A549 (cell line): ENCODE data around the gene RELT. TPM values are rescaled to one million over a fixed set of nuclear protein-coding genes. Genes with fewer than 3 reads are reported as not detected.

Experiments used
- ATAC-seq, 2 experiments: fragments of 200-7000 bp in 1 of 2; fragments of >200 bp in 1 of 2; cut with Nextera tagmentation in 1 of 2; cut with Tn5 transposase in 1 of 2; 3 replicates each; pipeline versions ENCODE4 v1.8.0 to v1.9.1; 2018 to 2020; ENCODE audit warnings: mild to moderate bottlenecking in 1 of 2, moderate library complexity in 1 of 2
- CTCF ChIA-PET: fragments of 300-600 bp; sonication (Branson Sonifier 250); formaldehyde crosslinking; extraction: SDS; loops from one replicate; lab custom pipeline; 2021; ENCODE audit warnings: antibody characterized with exemption, inconsistent platforms; lab: Yijun Ruan, JAX
- POLR2A ChIA-PET: fragments of 350-600 bp; formaldehyde crosslinking; extraction: SDS; loops from one replicate; lab custom pipeline; 2021; ENCODE audit warnings: antibody characterized with exemption, inconsistent platforms; lab: Yijun Ruan, JAX
- DNase-seq, 2 experiments: peaks; one replicate each; pipeline versions ENCODE4 v3.0.0 to v3.0.0-alpha.2; 2011 to 2016; ENCODE audit warnings: low read depth in 1 of 2, low spot score in 1 of 2
- FAIRE-seq: peaks from 2 replicates; lab custom pipeline; 2011; peaks lifted over from hg19 to GRCh38; lab: Jason Lieb, UNC
- H3K27ac ChIP-seq, 2 experiments: fragments of >200 bp; sonication (Bioruptor Twin); formaldehyde crosslinking; 3 replicates each; pipeline ENCODE4 v1.5.1; 2016 to 2017
- H3K4me1 ChIP-seq: fragments of >200 bp; sonication (Bioruptor Twin); formaldehyde crosslinking; 3 replicates; pipeline ENCODE4 v1.6.1; 2016
- H3K4me2 ChIP-seq: fragments of >200 bp; sonication (Bioruptor Twin); formaldehyde crosslinking; 3 replicates; pipeline ENCODE4 v1.6.1; 2016
- H3K4me3 ChIP-seq: fragments of >200 bp; sonication (Bioruptor Twin); formaldehyde crosslinking; 3 replicates; pipeline ENCODE4 v1.5.1; 2016
- H3K9me3 ChIP-seq: fragments of >200 bp; sonication (Bioruptor Twin); formaldehyde crosslinking; 3 replicates; pipeline ENCODE4 v1.6.1; 2016
- BCL3 ChIP-seq: fragments of >200 bp; sonication (Bioruptor Twin); formaldehyde crosslinking; IDR thresholded peaks from 3 replicates; pipeline ENCODE4 v1.6.1; 2016
- CBX2 ChIP-seq: fragments of 200-600 bp; sonication (generic); IDR thresholded peaks from 2 replicates; pipeline ENCODE4 v1.6.1; 2016; ENCODE audit warnings: low read depth, mild to moderate bottlenecking, borderline replicate concordance
- CEBPB ChIP-seq, 2 experiments: fragments of >200 bp in 1 of 2; sonication (Bioruptor Twin) in 1 of 2; formaldehyde crosslinking in 1 of 2; IDR thresholded peaks; 2 replicates each; pipeline ENCODE4 v1.6.1; 2012 to 2016
- EHMT2 ChIP-seq: fragments of 200-600 bp; sonication (generic); IDR thresholded peaks from 2 replicates; pipeline ENCODE4 v1.6.1; 2016; ENCODE audit warnings: antibody characterized with exemption, low read depth, mild to moderate bottlenecking, moderate library complexity
- ESRRA ChIP-seq: fragments of 150-350 bp; IDR thresholded peaks from 2 replicates; pipeline ENCODE4 v1.6.1; 2014; ENCODE audit warnings: mild to moderate bottlenecking, low read length, borderline replicate concordance
- FOSB ChIP-seq: fragments of 250-450 bp; sonication (Bioruptor Pico); IDR thresholded peaks from 2 replicates; pipeline ENCODE4 v1.5.0; 2020; ENCODE audit warnings: mild to moderate bottlenecking, moderate library complexity
- FOXS1 ChIP-seq: fragments of 250-450 bp; sonication (Bioruptor Pico); IDR thresholded peaks from 2 replicates; pipeline ENCODE4 v1.5.0; 2020; ENCODE audit warnings: mild to moderate bottlenecking, moderate library complexity
- HMGXB4 ChIP-seq: fragments of 250-450 bp; sonication (Bioruptor Pico); IDR thresholded peaks from 2 replicates; pipeline ENCODE4 v1.5.0; 2021; ENCODE audit warnings: mild to moderate bottlenecking, moderate library complexity, borderline replicate concordance
- HOXB13 ChIP-seq: fragments of 250-450 bp; sonication (Bioruptor Pico); IDR thresholded peaks from 2 replicates; pipeline ENCODE4 v1.5.0; 2020; ENCODE audit warnings: low read depth, mild to moderate bottlenecking, moderate library complexity
- JUN ChIP-seq, 2 experiments: fragments of >200 bp; sonication (Bioruptor Twin); formaldehyde crosslinking; IDR thresholded peaks; 2 replicates in 1 of 2; 3 replicates in 1 of 2; pipeline ENCODE4 v1.6.1; 2016 to 2017
- JUNB ChIP-seq: fragments of >200 bp; sonication (Bioruptor Twin); formaldehyde crosslinking; IDR thresholded peaks from 2 replicates; pipeline ENCODE4 v1.6.1; 2016
- MAX ChIP-seq: IDR thresholded peaks from 2 replicates; pipeline ENCODE4 v1.6.1; 2012
- NR3C1 ChIP-seq: fragments of >200 bp; sonication (Bioruptor Twin); formaldehyde crosslinking; IDR thresholded peaks from 3 replicates; pipeline ENCODE4 v1.6.1; 2017
- TFCP2L1 ChIP-seq: fragments of 250-450 bp; sonication (Bioruptor Pico); IDR thresholded peaks from 2 replicates; pipeline ENCODE4 v1.5.0; 2021; ENCODE audit warnings: mild to moderate bottlenecking
- TP53 ChIP-seq: fragments of 250-450 bp; sonication (Bioruptor Pico); IDR thresholded peaks from 2 replicates; pipeline ENCODE4 v1.5.0; 2021; ENCODE audit warnings: mild to moderate bottlenecking, moderate library complexity
- ZFP36 ChIP-seq: fragments of 450-650 bp; IDR thresholded peaks from 2 replicates; pipeline ENCODE4 v1.6.1; 2014; ENCODE audit warnings: borderline replicate concordance; ENCODE audit not compliant: partially characterized antibody
- WGBS: methylation state at CpG from one replicate; pipeline ENCODE4 v1.1.6; 2017; ENCODE audit errors: missing lambda C conversion rate; 5-methylcytosine and 5-hydroxymethylcytosine counted together
- polyA plus RNA-seq, 4 experiments: library from polyadenylated mRNA; depleted of rRNA in 3 of 4; stranded (reverse); fragments of >200 nt; fragmentation: RNase III in 1 of 4; extraction: RNeasy Plus Mini Kit Qiagen cat#74134 plus additional on column Dnase treatment in 1 of 4; gene quantifications; 2 replicates in 3 of 4; 3 replicates in 1 of 4; pipeline ENCODE4 v1.2.3, GENCODE V29; 2011 to 2017

Gene RELT
- polyA plus RNA-seq, 2 of the 4 experiments (the other 2 are of a cell fraction), result 2.9 to 5.2 TPM

GRCh38 chr11:73338279-73338678 is 37.9 kb upstream of the RELT start:
- H3K9me3 ChIP-seq, result no peaks in the 10 kb centered on the region
- POLR2A ChIA-PET, result no interaction called here
- TF ChIP-seq JUN (IDR thresholded peaks at IDR 0.05) (no peak), ESRRA (no peak), TFCP2L1 (CRISPR knock-in tag) (no peak), HMGXB4 (CRISPR knock-in tag) (no peak), CBX2 (no peak), TP53 (no peak), FOSB (no peak)
- CTCF ChIA-PET, result interaction anchor here (1.1 to 10.6 kb wide), 5 partner anchors 18 to 323 kb away, joined by 3 to 527 read pairs (median 172); partner anchors contain the start of gene ARHGEF17
- FAIRE-seq (no peak), DNase-seq (no peak), ATAC-seq (no peak)
- no peak overlapping the region for H3K4me3 ChIP-seq
- peaks cover 26% of the 10 kb centered on the region for H3K4me1 ChIP-seq
- 85% methylated on average over 4 of the region's 4 CpGs for WGBS
- no peak overlapping the region for H3K27ac ChIP-seq
- H3K4me2 ChIP-seq, result no peak overlapping the region

GRCh38 chr11:73340164-73340563 is 36.0 kb upstream of the RELT start:
- ATAC-seq (no peak), FAIRE-seq (no peak), DNase-seq (no peak)
- no peak overlapping the region for H3K4me3 ChIP-seq
- no peak overlapping the region for H3K4me2 ChIP-seq
- peaks cover 7% of the 10 kb centered on the region for H3K4me1 ChIP-seq
- no peaks in the 10 kb centered on the region for H3K9me3 ChIP-seq
- ChIA-PET CTCF (interaction anchor here (0.7 to 10.6 kb wide), 3 partner anchors 16 to 204 kb away, joined by 3 to 527 read pairs (median 257); partner anchors contain the start of gene ARHGEF17), POLR2A (no interaction called here)
- no peak overlapping the region for H3K27ac ChIP-seq
- 64% methylated on average over 3 of the region's 3 CpGs for WGBS
- TF ChIP-seq HOXB13 (CRISPR knock-in tag) (no peak), EHMT2 (no peak), BCL3 (no peak), ZFP36 (peak; percentile 96)

- FAIRE-seq (no peak), DNase-seq (no peak), ATAC-seq (no peak)
- Histone ChIP-seq H3K9me3 (no peaks in the 10 kb centered on the region), H3K27ac (no peak overlapping the region), H3K4me1 (no peaks in the 10 kb centered on the region), H3K4me2 (no peak overlapping the region), H3K4me3 (no peak overlapping the region)
- TF ChIP-seq BCL3, result no peak
- TF ChIP-seq JUNB, result no peak
- no peak for TF ChIP-seq CEBPB (IDR thresholded peaks at IDR 0.05)
- TF ChIP-seq EHMT2, result no peak
- TF ChIP-seq NR3C1, result no peak
- no peak for TF ChIP-seq ZFP36
- no peak for TF ChIP-seq MAX
- TF ChIP-seq FOXS1, result no peak
- no peak for TF ChIP-seq CBX2
- CTCF ChIA-PET, result interaction anchor here (0.7 to 10.6 kb wide), 6 partner anchors 11 to 318 kb away, joined by 3 to 527 read pairs (median 6); partner anchors contain the start of gene ARHGEF17
- POLR2A ChIA-PET, result no interaction called here
- WGBS, result 90% methylated on average over 40 of the region's 54 CpGs
Observed at GRCh38 chr11:73342633-73343032, 33.6 kb upstream of the RELT start.
